HG03354 (cell line): ENCODE results near the gene JOSD2.

Experiments
- ATAC-seq: cut with Tn5 transposase; IDR thresholded peaks from one replicate; pipeline ENCODE4 v1.9.1; 2021; ENCODE audit warnings: mild to moderate bottlenecking; ENCODE audit not compliant: unreplicated experiment, poor library complexity, severe bottlenecking

Gene JOSD2

DNA sequence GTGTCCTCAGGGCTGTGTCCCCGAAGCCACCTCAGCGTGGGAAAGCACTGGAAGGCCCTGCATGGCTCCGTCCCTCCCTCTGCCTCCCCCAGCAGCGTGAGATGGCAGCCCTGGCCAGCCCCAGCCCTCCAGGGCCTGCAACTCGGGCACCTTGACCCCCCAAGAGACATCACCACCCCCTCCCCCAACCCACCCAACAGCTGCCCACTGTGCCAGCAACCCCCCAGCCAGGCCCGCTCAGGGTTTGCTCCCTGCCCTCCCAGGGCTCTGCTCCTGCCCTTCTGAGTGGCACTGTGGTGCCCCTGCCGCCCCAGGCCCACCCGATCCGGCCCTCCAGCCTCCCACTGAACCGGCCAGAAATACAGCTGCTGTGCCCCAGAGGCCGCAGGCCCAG lies 4.2 kb upstream of the JOSD2 start:
- ATAC-seq: no peak

DNA sequence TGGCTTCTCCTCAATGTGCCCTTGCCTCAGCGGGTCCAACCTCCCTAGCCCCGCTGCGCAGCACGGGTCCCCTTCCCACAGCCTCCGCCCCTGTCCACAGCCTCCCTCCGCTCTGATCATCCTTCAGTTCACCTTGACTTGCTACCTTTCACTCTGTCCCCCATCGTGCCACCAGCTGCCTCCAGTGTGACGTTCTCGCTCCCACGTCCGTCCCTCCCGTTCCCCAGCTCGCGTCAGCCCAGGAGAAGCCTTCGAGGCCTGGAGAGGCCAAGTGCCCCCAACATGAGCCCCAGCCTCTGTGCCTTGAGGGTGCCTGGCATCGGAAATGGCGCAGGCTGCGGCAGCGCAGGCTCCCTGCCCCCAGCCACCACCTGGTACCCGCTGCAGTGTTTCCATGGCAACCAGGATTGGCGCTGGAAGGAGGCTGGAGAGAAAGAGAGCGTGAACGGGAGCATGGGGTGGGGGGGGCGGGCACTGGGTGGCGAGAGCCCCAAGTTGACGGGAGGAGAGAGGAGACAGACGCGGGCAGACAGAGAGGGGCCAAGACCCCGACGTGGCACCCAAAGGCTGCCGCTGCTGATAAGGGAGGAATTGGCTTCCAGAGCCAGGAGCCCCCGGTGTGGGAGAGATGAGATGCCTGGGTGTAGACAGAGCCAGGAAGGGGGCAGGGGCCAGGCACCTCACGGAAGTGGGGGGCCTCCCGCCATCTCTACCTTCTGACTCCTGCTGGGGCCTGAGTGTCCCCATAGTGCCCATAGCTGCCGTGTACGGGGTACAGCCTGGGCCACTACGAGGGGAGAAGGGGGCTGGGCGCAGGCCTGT lies 3.6 kb upstream of the JOSD2 start:
- no peak for ATAC-seq

DNA sequence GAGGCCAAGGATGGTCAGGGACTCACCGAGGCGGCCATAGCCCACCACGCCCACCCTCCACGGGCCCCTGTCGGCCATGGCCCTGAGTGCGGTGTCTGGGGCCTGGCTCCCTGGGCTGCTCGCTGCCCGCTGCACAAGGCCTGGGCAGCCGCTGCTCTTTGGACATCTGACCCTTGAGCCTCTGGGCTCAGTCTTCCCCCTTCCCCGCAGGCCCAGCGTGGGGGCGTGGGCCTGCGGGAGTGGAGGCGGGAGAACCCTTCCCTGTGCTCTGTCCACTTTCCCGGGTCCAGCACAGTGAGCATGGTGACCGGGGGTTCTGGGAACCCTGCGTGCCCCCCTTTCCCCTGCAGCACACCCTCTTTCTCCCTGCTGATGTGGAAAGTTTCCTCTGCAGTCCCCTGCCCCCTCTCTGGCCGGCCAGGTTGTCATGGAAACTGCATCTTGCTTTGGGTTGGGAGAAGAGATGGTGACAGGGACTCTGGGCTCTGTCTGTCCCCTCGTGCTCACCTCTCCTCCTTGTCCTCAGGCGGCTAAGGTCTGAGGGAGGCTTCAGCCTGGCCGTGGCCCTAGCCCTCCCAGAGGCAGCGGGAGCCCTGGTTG lies 2.9 kb upstream of the JOSD2 start, which contains the start of gene ASPDH:
Gene ASPDH (minus strand): TSS at position 168 of the 600 bp plus-strand sequence. CDS start 90 bp downstream, at position 78.
- ATAC-seq: no peak

DNA sequence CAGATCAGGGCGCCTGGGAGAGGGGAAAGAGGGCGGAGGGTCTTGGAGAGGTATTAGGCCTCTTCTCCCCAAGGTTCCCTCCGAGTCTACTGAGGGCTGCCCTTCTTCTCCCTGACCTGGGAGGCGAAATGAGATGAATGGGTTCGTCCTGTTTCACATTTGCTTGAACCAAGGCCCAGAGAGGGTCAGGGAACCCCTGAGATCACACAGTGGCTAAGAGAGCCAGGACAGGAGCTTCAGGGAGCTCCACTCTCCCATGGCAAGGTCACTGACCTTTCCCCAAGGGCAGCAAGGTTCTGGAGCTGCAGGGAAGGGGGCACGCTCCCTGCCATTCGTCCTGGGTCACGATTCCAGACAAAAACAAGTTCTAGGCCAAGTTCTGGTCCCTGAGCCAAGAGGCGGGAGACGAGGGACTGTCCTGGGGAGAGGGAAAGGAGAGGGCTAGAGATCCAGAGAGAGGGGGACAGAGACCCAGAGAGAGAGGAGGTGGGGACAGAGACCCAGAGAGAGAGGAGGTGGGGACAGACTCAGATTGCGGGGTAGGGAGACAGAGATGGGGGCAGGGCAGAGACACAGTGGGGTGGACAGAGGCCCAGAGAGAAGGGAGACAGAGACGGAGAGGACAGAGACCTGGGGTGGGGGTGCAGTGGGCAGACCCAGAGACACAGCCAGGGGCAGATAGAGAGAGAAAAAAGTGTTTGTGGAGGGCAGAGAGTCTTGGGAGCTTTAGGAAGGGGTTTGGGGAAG lies 2.2 kb upstream of the JOSD2 start:
- no peak for ATAC-seq

DNA sequence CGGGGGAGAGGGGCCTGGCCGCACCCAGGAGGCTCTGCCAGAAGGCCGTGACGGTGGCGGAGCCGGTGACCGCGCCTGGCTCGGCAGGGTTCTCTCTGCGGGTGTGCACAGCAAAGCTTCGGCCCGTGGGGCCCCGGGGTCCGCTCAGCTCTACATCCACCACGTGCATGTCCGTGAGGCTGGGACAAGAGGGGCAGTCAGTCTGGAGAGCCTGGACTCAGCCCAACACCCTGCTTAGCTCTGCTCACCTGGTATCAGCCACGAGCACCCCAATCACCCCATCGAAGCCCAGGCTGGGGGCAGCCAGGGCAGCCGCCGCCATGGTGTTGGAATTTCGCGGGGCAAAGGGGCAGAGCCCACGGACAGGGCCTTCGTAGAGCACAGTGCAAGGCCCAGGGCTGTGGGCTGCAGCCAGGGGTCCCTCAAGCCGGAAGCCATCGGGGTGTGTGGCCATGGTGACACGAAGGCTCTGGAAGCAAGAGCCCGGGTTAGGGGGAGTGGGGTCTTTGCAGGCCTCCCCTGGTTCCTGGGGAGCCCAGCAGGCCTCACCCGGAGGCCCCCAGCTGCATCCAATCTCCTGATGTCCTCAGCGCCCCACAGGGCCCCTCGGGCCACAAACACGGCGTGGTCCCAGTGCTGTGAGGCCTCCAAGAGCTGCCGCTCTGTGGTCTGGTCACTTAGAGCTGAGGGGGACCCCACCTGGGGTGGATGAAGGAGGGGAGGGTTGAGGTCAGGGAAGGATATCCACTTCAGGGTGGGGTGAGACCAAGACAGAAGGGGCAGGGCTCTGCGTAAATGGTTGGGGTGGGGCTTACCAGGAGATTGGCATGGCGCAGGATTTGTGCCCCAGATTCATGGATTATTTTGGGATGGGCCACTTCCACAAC lies 1.4 kb upstream of the JOSD2 start:
- no peak for ATAC-seq

DNA sequence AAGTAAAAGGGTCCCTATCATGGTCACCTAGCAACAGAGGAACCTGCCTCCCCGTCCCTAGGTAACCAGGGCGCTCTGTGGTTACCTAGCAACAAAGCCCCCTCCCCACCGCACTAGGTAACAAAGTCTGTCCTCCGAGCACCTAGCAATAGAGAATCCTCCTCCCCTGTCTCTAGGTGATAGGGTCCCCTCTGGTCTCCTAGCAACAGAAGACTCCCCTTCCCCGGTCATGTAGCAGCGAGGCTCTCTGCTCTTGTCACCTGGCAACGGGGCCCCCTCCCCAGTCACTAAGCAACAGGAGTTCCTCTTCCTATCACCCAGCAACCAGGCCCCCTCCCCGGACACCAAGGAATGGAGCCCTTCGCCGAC lies 307 bp downstream of the JOSD2 start:
- no peak for ATAC-seq

DNA sequence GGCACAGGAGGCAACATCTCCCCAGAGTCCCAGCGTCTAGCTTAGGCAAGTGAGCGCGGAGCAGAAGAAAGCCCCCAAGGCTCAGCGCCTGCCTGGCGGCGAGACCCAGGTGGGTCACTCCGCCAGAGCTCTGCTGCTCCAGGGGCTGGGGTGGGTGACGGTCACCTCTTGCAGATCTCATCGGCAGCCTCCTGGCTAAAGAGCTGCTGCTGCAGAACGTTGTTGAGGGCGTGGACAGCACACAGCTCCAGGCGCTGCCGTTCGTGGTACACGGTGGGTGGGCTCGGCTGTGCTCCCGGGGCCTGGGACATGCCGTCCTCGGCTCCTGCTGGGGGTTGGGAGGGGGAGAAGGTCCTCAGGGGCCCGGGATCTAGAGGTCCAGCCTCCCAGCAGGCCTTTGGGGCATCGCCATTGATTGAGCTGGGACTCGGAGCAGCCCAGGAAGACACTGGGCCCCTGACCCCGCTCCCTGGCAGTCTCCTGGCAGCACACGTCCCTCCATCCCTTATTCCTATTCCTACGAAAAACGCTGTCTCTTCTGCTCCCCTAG lies 795 bp downstream of the JOSD2 start:
- no peak for ATAC-seq

DNA sequence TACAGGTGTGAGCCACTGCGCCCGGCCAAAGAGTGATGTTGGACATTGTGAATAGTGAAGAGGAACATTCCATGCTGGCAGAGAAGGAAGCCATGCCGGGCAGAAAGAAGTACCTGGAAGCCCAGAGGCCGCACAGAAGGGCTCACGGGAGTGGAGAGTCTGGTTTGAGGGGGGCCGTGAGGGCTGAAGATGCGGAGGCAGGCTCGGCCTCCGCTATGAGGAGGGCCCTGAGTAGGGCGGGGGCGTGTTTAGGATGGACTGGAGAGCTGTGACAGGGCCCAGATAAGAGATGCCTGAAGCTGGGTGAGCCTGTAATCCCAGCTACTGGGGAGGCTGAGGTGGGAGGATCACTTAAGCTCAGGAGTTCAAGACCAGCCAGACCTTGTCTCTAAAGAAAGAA lies 1.6 kb downstream of the JOSD2 start:
- ATAC-seq: no peak

DNA sequence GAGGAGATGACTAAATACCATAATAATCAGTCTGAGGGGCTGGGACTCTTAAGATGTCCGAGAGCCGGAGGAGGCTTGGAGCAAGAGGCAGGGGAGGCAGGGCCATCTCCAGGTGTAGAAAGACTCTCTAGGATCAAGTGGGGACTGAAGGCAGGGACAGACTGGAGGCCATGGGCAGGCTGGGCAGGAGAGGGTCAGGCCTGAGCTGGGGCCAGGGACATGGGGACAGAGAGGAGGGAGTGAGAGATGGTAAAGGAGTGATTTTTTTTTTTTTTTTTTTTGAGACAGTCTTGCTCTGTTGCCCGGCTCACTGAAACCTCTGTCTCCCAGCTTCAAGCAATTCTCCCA lies 2.2 kb downstream of the JOSD2 start:
- ATAC-seq: no peak

DNA sequence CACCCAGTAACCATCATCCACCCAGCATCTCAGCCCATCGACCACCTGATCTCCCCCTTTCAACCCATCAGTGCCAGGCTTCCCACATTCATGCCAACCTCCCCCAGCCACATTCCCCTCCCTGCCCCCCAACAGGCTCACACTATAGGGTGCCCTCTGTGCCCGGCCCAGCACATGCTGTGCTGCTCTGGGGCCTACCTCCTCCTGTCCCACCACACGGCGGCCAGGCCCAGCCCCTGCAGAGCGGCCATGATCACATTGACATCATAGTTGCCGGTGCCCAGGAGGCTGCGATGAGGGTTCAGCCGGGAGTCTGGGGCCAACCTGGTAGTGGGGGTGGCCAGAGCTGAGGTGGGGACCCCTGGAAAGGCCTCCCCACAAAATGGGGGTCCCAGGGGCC lies 3.6 kb downstream of the JOSD2 start:
- no peak for ATAC-seq

DNA sequence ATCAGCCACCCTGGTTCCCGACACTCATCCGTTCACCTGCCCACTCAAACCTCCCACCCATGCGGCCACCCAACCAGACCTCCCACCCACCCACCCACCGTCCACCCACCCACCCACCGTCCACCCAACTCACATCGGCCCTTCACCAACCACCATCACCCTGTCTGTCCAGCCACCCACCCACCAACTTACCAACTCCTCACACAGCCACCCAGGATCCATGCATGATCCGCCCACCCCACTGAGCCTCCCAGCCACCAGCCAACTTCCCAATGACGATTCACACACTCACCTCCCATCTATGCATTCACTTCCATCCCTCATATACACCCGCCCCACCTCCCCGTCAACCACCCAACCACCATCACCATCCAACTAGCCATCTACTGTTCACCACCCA lies 4.3 kb downstream of the JOSD2 start:
- no peak for ATAC-seq

DNA sequence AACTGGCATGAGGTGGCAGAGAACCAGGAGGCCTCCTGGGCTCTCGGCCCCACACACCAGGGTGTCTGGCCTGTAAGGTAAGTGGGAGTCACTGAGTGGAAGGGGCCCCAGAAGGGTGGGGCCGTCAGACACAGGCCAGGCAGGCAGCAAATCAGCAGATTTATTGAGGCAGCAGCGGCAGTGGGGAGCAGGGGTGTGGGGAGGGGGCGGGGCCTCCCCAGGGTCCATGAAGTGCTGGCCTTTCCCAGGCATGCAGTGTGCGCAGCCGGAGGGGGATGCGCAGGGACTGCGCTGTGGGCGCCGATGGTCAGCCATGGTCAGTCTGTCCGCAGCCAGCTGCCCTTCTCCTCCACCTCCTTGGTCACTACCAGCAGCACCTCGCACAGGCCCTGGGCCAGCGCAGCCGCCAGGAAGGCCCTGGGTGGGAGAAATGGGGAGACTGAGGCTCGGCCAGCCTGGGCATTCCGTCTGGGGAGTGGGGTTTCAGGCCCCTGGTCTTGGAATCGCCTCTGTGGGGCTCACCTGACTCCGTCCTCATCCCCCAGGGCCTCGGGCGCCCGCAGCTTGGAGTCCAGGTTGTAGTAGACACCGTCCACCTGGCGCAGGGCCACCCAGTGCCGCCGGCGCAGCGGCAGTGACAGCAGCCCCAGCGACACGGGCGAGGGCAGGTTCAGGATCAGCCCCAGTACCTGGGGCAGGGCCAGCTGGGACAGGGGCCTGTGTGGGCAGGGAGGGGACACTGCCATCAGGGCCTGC lies 5.0 kb downstream of the JOSD2 start:
- ATAC-seq: no peak

DNA sequence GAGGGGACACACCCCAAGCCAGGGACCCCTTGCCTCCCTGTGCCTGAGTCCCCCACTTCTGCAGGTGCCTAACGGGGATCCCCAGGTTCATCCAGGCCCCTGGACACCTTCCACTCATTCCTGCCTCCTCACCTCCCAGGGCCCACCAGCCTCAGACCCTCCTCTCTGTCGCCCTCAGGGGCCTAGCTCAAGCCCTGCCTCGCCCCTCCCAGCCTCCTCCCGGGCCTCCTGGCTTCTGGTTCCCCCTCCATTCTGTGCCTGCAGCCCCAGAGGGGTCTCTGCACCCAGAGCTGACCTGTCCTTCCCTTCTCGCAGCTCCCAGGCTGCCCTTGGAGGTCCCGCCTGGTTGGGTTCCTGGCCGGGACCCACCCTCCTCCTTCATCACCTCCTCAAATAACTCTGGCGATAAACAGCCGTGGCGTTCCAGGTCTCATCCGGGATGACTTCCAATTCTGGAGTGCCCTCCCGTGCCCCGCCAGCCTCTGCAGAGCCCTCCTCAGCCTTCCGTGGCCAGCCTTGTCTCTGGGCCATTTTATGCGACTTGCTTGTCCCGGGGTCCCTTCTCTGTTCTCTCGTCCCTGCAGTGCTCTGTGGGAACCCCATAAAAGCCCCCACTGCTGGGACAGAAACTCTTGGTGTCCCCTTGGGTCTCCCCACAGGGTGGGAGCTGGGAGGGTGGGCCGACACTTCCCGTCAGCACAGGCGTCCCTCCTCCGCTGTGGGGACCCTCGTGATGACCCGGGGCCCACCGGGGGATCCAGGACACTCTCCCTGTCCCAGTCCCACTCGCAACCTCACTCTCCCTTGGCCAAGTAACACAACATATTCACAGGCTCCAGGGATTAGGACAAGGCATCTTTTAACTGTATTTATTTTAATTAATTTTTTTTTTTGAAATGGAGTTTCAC lies 9.2 kb downstream of the JOSD2 start:
- ATAC-seq: no peak

DNA sequence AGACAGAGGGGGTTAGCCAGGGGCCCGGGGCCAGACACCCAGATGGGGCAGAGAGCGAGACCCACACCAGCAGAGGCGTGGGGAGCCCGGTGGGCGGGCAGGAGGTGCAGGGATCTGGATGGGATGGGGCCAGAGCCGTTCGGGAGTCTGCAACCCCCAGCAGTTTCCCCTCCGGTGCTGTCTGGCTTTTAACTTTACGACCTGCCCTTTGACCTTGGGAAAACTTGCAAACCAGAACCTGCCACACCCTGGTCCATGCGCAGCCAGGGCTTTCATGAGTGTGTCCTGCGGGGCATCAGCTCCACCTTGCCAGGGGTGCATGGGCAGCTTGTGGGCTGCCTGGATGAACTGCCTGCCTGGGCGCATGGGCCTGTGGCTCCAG lies 9.8 kb downstream of the JOSD2 start:
- ATAC-seq: no peak

DNA sequence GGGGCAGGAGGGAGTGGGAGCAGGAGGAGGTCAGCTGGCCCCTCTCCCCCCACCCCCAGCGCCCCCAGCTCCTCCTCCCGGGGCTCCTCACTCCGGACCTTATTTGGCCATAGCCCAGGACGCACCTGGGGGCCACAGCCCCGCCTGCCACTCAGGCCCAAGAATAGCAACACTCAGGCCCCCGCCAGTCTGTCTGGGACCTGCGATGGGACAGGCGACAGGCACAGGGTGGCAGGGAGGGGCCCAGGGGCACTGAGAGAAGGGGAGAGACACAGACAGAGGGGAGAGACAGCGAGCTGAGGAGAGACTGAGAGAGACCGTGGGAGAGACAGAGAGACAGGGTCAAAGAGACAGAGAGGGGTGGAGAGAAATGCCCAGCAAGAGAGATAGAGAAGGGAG lies 10.2 kb downstream of the JOSD2 start:
- no peak for ATAC-seq

DNA sequence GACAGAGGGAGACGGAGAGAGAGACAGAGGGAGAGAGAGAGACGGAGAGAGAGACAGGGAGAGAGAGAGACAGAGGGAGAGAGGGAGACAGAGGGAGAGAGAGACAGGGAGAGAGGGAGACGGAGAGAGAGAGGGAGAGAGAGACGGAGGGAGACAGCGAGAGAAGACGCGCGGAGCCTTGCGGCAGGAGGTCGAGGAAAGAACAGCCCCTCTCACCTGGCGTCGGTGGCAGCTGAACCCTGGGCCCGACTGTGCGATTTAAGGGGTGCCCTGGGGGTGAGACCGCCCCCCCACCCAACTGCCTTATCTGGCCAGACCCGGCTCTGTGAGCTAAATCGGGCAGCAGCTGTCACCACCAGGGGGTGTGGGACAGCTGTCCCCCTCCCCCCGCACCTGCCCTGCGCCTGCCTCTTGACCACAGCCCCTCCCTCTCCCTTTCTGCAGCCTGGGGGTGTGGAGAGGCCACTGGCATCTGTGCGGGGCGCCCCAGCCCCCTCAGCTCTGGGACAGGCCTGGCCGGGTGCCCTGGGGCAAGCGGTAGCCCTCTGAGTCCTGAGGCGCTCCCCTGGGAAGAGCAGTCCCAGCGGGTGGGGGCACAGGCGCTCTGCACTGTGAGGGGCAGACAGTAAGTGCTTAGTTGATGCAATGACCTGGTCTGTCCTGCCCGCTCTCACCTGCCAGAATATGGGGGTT lies 10.8 kb downstream of the JOSD2 start:
- no peak for ATAC-seq

DNA sequence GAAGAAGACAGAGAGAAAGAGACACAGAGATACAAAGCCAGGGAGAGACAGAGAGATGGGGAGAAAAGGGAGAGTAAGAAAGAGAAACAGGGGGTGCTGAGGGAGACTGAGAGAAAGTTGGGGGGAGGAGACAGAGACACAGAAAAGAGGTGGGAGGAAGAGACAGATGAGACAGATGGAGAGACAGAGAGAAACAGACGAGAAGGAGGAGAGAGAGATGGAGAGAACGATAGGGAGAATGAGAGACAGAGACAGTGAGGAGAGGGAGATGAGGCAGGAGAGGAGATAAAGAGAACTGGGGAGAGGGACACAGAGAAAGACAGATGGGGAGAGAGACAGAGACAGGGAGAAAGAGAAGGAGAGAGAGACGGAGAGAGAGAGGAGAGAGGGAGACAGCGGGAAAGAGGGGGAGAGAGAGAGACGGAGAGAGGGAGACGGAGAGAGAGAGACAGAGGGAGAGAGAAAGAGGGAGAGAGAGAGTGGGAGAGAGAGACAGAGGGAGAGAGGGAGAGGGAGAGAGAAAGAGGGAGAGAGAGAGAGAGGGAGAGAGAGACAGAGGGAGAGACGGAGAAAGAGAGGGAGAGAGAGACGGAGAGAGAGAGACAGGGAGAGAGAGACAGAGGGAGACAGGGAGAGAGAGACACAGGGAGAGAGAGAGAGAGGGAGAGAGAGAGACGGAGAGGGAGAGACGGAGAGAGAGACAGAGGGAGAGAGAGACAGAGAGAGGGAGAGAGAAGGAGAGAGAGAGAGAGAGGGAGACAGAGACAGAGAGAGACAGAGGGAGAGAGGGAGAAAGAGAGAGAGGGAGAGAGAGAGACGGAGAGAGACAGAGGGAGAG lies 12.6 kb downstream of the JOSD2 start:
- no peak for ATAC-seq
